ENCODE measurements around the gene ACSM6. TPM values are rescaled to one million over a fixed set of nuclear protein-coding genes. Genes with fewer than 3 reads are reported as not detected.

Gene ACSM6, protein sequence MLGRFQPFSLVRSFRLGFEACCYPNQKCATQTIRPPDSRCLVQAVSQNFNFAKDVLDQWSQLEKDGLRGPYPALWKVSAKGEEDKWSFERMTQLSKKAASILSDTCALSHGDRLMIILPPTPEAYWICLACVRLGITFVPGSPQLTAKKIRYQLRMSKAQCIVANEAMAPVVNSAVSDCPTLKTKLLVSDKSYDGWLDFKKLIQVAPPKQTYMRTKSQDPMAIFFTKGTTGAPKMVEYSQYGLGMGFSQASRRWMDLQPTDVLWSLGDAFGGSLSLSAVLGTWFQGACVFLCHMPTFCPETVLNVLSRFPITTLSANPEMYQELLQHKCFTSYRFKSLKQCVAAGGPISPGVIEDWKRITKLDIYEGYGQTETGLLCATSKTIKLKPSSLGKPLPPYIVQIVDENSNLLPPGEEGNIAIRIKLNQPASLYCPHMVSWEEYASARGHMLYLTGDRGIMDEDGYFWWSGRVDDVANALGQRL
- not detected in 2 replicates for total RNA-seq

DNA sequence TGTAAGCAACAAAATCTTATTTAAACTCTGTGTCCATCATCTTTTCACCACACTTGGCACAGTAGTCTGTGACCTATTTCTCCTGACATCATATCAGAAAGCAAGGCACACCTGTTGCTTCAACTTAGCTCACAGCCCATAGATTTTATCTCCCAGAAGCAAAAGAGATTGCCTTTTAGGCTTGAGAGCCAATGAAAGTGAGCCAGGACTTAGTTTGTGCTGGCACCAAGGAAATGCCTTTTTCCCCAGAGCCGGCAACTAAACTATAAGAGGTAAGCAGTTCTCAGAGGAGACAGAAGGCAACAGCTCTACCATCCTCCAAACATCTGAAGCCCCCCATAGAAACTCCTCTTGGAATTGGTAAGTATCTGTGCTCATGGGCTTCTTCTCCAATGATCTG lies at the start of gene ACSM6:
Gene ACSM6 (plus strand): TSS at position 295 of the 400 bp plus-strand sequence. CDS start 248 bp downstream, outside the sequence.

Other genes with a start within 250 kb of the ACSM6 start
- gene CYP2C8, start 124.7 kb upstream of the ACSM6 start, total RNA-seq = not detected in 2 replicates
- gene PDLIM1, start 96.8 kb downstream of the ACSM6 start, total RNA-seq = 20.1 and 32.7 TPM in 2 replicates